ENCODE data around the gene TYW1B.
"Not testable (repeated sequence)": the region's sequence is repeated elsewhere in the genome, so short reads cannot be mapped to it uniquely, and the experiment has no call there.

TYW1B gene

GRCh38 chr7:72751378-72751777 lies 76.6 kb downstream of the TYW1B start:
- no peak for DNase-seq

- not testable (repeated sequence) for DNase-seq
Measured at GRCh38 chr7:72748649-72749048, 79.4 kb downstream of the TYW1B start.

GRCh38 chr7:72744244-72744926 lies 83.6 kb downstream of the TYW1B start:
- not testable (repeated sequence) for DNase-seq

GRCh38 chr7:72743801-72744200 lies 84.2 kb downstream of the TYW1B start:
- DNase-seq = not testable (repeated sequence)

DNA sequence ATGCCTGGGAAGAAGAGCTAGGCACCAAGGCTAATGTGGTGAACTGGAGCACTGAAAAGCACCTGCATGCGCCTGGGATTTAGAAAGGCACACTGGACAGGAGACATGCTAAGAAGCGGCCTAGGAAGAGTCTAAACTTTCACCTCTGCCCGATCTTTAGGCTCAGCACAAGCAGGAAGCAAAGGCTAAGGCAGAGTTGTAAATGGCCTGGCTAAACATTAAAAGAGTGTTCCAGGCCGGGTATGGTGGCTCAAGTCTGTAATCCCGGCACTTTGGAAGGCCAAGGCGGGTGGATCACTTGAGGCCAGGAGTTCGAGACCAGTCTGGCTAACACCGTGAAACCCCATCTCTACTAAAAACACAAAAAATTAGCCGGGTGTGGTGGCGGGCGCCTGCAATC lies 88.3 kb downstream of the TYW1B start:
- not testable (repeated sequence) for DNase-seq

- DNase-seq = not testable (repeated sequence)
Measured at GRCh38 chr7:72735855-72736254, 92.1 kb downstream of the TYW1B start.

DNA sequence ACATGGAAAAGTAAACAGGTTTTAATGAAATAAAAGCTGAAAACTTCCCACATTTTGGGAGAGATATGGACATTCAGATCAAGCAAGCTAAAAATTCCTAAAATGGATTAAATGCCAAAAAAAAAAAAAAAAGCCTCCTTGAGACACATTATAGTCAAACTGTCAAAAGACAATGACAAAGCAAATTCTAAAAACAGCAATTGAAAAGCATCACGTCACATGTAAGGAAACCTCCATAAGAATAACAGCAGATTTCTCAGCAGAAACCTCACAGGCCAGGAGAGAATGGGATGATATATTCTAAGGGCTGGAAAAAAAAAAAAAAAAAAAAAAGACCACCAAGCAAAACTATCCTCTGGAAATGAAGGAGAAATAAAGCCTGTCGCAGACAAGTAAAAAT lies 97.2 kb downstream of the TYW1B start:
- not testable (repeated sequence) for DNase-seq

- not testable (repeated sequence) for DNase-seq
Measured at GRCh38 chr7:72730384-72730783, 97.6 kb downstream of the TYW1B start.

GRCh38 chr7:72729130-72729529 lies 98.9 kb downstream of the TYW1B start:
- DNase-seq = not testable (repeated sequence)

GRCh38 chr7:72722694-72723093 lies 105.3 kb downstream of the TYW1B start:
- not testable (repeated sequence) for DNase-seq

GRCh38 chr7:72720890-72721289 lies 107.1 kb downstream of the TYW1B start:
- DNase-seq = not testable (repeated sequence)

DNA sequence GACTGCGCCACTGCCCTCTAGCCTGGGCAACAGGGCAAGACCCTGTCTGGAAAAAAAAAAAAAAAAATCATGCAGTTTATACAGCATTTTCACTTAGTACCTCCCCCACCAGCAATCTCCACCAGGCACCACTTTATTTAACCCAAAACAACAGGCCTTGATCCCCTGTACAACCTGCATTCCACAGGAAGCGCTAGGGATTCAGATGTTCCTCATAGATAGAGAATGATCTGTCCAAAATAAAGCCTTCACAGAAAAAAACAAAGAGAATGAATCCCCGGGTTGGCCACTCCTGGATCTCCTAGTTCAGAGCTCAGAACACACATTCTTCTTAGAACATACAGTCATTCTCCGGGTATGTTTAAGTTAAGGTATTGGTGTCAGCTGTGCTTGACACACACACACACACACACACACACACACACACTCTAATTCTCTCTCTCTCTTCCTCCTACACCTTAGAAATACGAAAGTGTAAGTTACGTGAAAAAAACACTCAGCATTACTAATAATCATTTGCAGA lies 110.7 kb downstream of the TYW1B start:
- not testable (repeated sequence) for DNase-seq

DNA sequence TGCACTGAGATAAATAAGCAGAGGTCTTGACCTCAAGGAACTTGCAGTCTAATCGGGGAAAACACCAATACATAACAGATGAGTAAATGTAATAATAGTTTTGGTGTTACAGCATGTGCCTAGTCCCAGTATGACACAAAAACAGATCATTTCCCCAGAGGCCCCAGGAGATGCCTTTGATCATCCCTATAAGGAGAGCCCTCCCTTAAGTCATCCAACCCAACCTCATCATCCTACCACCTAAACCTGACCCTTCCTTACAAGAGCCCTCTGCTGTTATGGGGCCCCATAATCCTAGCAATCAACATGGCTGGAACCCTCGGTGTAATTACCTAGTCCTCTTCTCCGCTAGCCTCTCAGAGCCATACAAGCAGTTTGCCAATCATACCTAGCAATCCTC lies 116.1 kb downstream of the TYW1B start:
- not testable (repeated sequence) for DNase-seq

- no peak for DNase-seq
Measured at GRCh38 chr7:72710983-72711382, 117.0 kb downstream of the TYW1B start.

DNA sequence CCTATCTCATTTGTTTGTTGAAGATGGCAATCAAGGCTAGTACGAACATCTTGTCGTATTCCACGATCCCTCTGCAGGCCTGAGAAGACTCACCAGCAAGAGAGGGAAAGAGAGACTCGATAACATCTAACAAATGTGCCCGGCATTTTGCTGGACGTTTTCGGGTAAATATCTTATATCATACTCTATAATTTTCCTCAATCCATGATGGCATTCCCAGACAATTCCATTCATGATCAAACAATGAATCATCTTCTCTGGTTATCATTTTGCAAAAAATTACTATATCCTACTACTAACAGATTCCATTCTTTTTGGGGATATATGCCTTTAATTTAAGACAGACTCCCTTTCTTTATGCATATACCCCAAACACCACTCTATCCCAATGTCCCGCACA lies 118.1 kb downstream of the TYW1B start:
- no peak for DNase-seq

DNA sequence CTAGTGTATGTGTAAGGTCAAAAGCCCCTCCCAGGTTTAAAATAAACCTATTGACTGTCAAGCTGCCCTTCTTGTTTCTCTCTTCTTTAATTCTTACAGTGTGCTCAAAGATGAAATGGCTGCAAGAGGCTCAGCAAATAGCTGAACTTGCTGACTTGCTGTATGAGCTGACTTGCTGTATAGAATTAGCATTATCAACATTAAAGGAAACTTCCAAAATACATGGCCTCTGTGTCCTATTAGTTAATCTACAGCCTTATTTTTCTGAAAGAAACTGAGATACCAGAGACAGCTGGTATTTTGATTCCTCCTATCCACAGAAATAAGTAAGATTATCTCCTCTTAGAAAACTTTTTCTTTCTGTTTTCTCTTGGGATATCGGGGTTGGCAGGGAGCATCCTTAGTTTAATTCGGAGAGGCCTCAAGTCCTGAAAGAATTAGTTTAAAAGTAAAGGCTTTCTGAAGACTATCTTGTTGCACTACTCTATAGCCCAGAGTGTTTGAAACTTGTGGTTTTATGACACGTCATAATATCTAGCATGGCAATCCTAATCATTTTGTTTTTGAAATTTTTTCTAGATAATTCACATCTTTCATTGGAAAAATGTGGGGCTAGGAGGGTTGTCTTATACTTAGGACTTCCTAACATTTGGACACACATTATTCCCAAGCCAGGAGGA lies 119.5 kb downstream of the TYW1B start:
- not testable (repeated sequence) for DNase-seq

DNA sequence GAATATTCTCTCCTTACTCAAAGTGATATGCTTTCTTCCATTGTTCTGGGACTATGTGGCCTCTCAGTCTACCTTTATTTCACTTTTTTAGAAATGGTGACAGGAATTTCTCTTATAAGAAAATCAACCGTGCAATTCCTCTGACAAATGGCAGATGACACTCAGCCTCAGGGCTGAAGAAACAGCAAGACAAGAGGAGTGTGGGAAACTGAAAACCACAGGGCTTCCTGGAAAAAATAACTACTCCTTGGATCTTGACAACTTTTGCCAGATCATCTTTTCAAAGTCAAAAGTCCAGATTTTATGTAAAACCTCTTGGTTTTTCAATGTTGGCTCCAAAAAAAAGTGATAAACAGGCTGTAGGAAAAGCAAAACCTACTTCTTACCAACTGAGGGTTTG lies 121.5 kb downstream of the TYW1B start:
- no peak for DNase-seq

- DNase-seq = not testable (repeated sequence)
Measured at GRCh38 chr7:72705693-72706092, 122.3 kb downstream of the TYW1B start.

DNA sequence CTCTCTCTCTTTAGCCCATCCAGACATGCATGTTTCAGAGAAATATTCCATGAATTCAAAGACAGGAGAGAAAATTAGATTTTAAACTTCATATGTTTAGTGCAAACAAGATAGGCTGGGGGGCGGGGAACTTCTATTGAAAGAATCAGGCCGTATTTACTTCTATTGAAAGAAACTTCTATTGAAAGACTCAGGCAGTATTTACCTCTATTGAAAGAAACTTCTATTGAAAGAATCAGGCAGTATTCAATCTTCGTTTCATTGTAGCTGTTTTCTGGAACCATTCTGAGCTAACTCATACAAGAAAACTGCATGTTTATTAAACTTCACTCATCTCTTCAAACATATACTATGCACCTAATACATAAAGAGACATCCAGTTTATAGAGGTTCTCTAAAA lies 123.1 kb downstream of the TYW1B start:
- no peak for DNase-seq

- DNase-seq = not testable (repeated sequence)
Measured at GRCh38 chr7:72700548-72700947, 127.5 kb downstream of the TYW1B start.

DNA sequence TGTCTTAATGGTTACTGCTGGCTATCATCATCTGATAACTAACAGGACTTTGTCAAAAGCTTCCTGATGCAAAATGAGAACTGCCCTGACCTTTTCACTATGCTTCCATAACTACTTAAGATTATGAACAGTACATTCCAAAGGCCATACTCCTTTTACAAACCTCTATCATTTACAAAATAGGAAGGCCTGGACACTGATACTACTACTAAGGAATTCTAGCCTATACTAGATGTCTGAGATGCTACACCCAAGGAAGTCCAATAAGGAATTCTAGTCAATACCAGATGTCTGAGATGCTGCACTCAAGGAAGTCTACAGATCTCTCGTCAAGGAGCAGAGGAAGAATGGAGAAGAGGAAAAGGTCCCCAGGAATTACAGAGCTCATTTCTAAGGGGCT lies 130.9 kb downstream of the TYW1B start:
- DNase-seq = not testable (repeated sequence)

DNA sequence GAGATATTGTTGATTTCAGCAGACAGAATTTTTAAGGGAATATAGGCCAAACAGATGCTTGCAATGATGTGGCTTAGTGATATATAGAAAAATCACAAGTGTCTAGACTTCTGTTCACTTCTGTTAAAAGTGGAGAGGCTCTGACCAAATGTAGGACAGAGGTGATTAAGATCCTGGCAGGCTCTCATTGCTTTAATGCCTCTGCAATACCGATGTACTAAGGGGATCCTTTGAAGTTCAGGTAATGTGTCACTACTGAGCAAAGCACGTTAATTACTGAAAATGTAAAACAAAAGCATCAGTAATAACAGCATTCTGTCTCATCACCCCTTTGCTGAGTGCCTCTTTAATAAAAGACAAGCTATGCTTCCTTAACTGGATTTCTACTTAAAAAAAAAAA lies 131.4 kb downstream of the TYW1B start:
- DNase-seq = not testable (repeated sequence)

GRCh38 chr7:72695482-72695881 lies 132.5 kb downstream of the TYW1B start:
- not testable (repeated sequence) for DNase-seq

GRCh38 chr7:72691442-72691841 lies 136.6 kb downstream of the TYW1B start:
- DNase-seq = not testable (repeated sequence)

Measured in cerebellar nuclear complex (tissue), 1 donor.